H1 (cell line): ENCODE results near the gene ACTN3. TPM values are rescaled to one million over a fixed set of nuclear protein-coding genes. Genes with fewer than 3 reads are reported as not detected.

Source experiments
- CTCF ChIA-PET: fragments of 300-600 bp; sonication (Branson Sonifier 250); formaldehyde crosslinking; loops from one replicate; lab custom pipeline; 2021; ENCODE audit not compliant: partially characterized antibody; lab: Charles Lee
- POLR2A ChIA-PET: fragments of 300-600 bp; sonication (Branson Sonifier 250); formaldehyde crosslinking; loops from one replicate; lab custom pipeline; 2021; ENCODE audit warnings: inconsistent platforms; ENCODE audit not compliant: partially characterized antibody; lab: Charles Lee
- DNase-seq, 2 experiments: peaks; one replicate each; pipeline versions ENCODE4 v3.0.0 to v3.0.0-alpha.2; 2010 to 2022; ENCODE audit warnings: low spot score in 2 of 2, low read depth in 1 of 2, mixed read lengths in 1 of 2
- FAIRE-seq: peaks from 2 replicates; lab custom pipeline; 2011; peaks lifted over from hg19 to GRCh38; lab: Jason Lieb, UNC
- H2AFZ ChIP-seq: 2 replicates; pipeline ENCODE4 v1.8.1; 2012; ENCODE audit warnings: low read length, inconsistent platforms
- H2AK5ac ChIP-seq: 2 replicates; pipeline ENCODE4 v1.6.1; 2013; ENCODE audit warnings: low read depth, low read length
- H2BK120ac ChIP-seq: replicated peaks from 2 replicates; pipeline ENCODE3; 2013; ENCODE audit warnings: low read depth, low read length, inconsistent platforms
- H2BK12ac ChIP-seq: 2 replicates; pipeline ENCODE4 v1.6.1; 2013; ENCODE audit warnings: low read depth, low read length
- H2BK15ac ChIP-seq: 2 replicates; pipeline ENCODE4 v1.6.1; 2013; ENCODE audit warnings: low read length
- H2BK20ac ChIP-seq: 2 replicates; pipeline ENCODE4 v1.6.1; 2013; ENCODE audit warnings: low read length
- H2BK5ac ChIP-seq: 2 replicates; pipeline ENCODE4 v1.6.1; 2013; ENCODE audit warnings: low read depth, low read length
- H3K14ac ChIP-seq: 2 replicates; pipeline ENCODE4 v1.6.1; 2013; ENCODE audit warnings: inconsistent platforms; ENCODE audit not compliant: insufficient read length
- H3K18ac ChIP-seq: 2 replicates; pipeline ENCODE4 v1.6.1; 2013; ENCODE audit warnings: low read length; ENCODE audit errors: extremely low read depth
- H3K23ac ChIP-seq: 2 replicates; pipeline ENCODE4 v1.6.1; 2013; ENCODE audit warnings: inconsistent platforms; ENCODE audit not compliant: insufficient read length
- H3K23me2 ChIP-seq: 2 replicates; pipeline ENCODE4 v1.6.1; 2013; ENCODE audit warnings: low read depth, low read length
- H3K27ac ChIP-seq: 2 replicates; pipeline ENCODE4 v1.6.1; 2011; ENCODE audit warnings: low read depth, low read length, inconsistent platforms
- H3K27me3 ChIP-seq, 4 experiments: replicated peaks in 1 of 4; 1 replicate in 1 of 4; 2 replicates in 3 of 4; pipeline versions ENCODE4 v1.6.1 to v1.8.1; 2011 to 2013; ENCODE audit warnings: low read length in 3 of 4, mild to moderate bottlenecking in 3 of 4, inconsistent platforms in 2 of 4, mixed read lengths in 2 of 4, moderate library complexity in 1 of 4; ENCODE audit not compliant: control insufficient read depth in 3 of 4, insufficient read depth in 3 of 4; ENCODE audit errors: extremely low read depth in 1 of 4
- H3K36me3 ChIP-seq, 4 experiments: 2 replicates each; pipeline versions ENCODE4 v1.6.1 to v1.8.1; 2011 to 2013; ENCODE audit warnings: mild to moderate bottlenecking in 4 of 4, low read length in 3 of 4, moderate library complexity in 2 of 4, control low read depth in 1 of 4, inconsistent platforms in 1 of 4; ENCODE audit not compliant: insufficient read depth in 4 of 4, control insufficient read depth in 2 of 4
- H3K4ac ChIP-seq: replicated peaks from 2 replicates; pipeline ENCODE3; 2013; ENCODE audit warnings: low read length, low read depth, mixed read lengths, inconsistent platforms; ENCODE audit not compliant: insufficient read length
- H3K4me1 ChIP-seq, 4 experiments: replicated peaks in 1 of 4; 1 replicate in 1 of 4; 2 replicates in 3 of 4; pipeline versions ENCODE4 v1.6.1 to v1.8.1; 2011 to 2013; ENCODE audit warnings: low read length in 3 of 4, inconsistent platforms in 2 of 4, mixed read lengths in 1 of 4; ENCODE audit not compliant: insufficient read depth in 4 of 4, control insufficient read depth in 3 of 4
- H3K4me2 ChIP-seq, 2 experiments: 2 replicates each; pipeline versions ENCODE4 v1.6.1 to v1.8.1; 2011 to 2013; ENCODE audit warnings: low read depth in 2 of 2, low read length in 2 of 2, control low read depth in 1 of 2, inconsistent platforms in 1 of 2, mild to moderate bottlenecking in 1 of 2; ENCODE audit not compliant: insufficient read depth in 1 of 2
- H3K4me3 ChIP-seq, 4 experiments: fragments of 200-600, 300-600 bp in 1 of 4; sonication (generic), shearing (Covaris generic), sonication (Bioruptor Twin) in 1 of 4; 2 replicates each; pipeline versions ENCODE4 v1.5.1 to v1.8.1; 2011 to 2016; ENCODE audit warnings: low read length in 4 of 4, low read depth in 3 of 4, control low read depth in 2 of 4, inconsistent platforms in 2 of 4, mild to moderate bottlenecking in 2 of 4, mixed read lengths in 1 of 4, moderate library complexity in 1 of 4; ENCODE audit not compliant: insufficient read depth in 2 of 4; ENCODE audit errors: extremely low read depth in 1 of 4
- H3K56ac ChIP-seq: replicated peaks from 2 replicates; pipeline ENCODE3; 2013; ENCODE audit warnings: low read depth, mild to moderate bottlenecking, mixed read lengths, low read length, inconsistent platforms; ENCODE audit not compliant: insufficient read length
- H3K79me1 ChIP-seq: 2 replicates; pipeline ENCODE4 v1.6.1; 2013; ENCODE audit warnings: low read depth, low read length, control low read depth
- H3K79me2 ChIP-seq, 2 experiments: 2 replicates each; pipeline versions ENCODE4 v1.6.1 to v1.8.1; 2012 to 2013; ENCODE audit warnings: low read length in 2 of 2, mild to moderate bottlenecking in 2 of 2, inconsistent platforms in 1 of 2; ENCODE audit not compliant: insufficient read depth in 2 of 2, control insufficient read depth in 1 of 2
- H3K9ac ChIP-seq, 4 experiments: replicated peaks in 1 of 4; 1 replicate in 1 of 4; 2 replicates in 3 of 4; pipeline versions ENCODE4 v1.6.1 to v1.8.1; 2011 to 2013; ENCODE audit warnings: low read depth in 3 of 4, low read length in 3 of 4, control low read depth in 2 of 4, mild to moderate bottlenecking in 2 of 4, moderate library complexity in 2 of 4, inconsistent platforms in 1 of 4; ENCODE audit errors: extremely low read depth in 1 of 4
- H3K9me3 ChIP-seq, 2 experiments: 2 replicates each; pipeline versions ENCODE4 v1.6.1 to v1.8.1; 2012 to 2013; ENCODE audit warnings: mild to moderate bottlenecking in 2 of 2, moderate library complexity in 2 of 2, control low read depth in 1 of 2, inconsistent platforms in 1 of 2, low read depth in 1 of 2, low read length in 1 of 2, mixed read lengths in 1 of 2; ENCODE audit not compliant: insufficient read depth in 2 of 2
- H4K20me1 ChIP-seq, 2 experiments: replicated peaks in 1 of 2; 2 replicates each; pipeline versions ENCODE3 to v1.8.1; 2011 to 2013; ENCODE audit warnings: inconsistent platforms in 2 of 2, low read length in 2 of 2, mild to moderate bottlenecking in 1 of 2; ENCODE audit not compliant: insufficient read depth in 2 of 2, control insufficient read depth in 1 of 2
- H4K5ac ChIP-seq: 2 replicates; pipeline ENCODE4 v1.6.1; 2013; ENCODE audit warnings: low read length, low read depth, mixed read lengths, inconsistent platforms; ENCODE audit not compliant: insufficient read length
- H4K8ac ChIP-seq: 2 replicates; pipeline ENCODE4 v1.8.0; 2013; ENCODE audit warnings: mild to moderate bottlenecking, moderate library complexity, low read length, inconsistent platforms; ENCODE audit not compliant: insufficient read depth; ENCODE audit errors: extremely low read depth
- H4K91ac ChIP-seq: replicated peaks from 2 replicates; pipeline ENCODE3; 2013; ENCODE audit warnings: low read length, mixed read lengths, inconsistent platforms; ENCODE audit not compliant: insufficient read length
- BACH1 ChIP-seq: IDR thresholded peaks from 2 replicates; pipeline ENCODE4 v1.6.1; 2012; ENCODE audit warnings: low read length, improper control_type of control experiment
- CTBP2 ChIP-seq: IDR thresholded peaks from 2 replicates; pipeline ENCODE4 v1.7.0; 2011; ENCODE audit warnings: borderline replicate concordance, mild to moderate bottlenecking, moderate library complexity, mixed read lengths, low read length; ENCODE audit not compliant: insufficient read depth, insufficient read length
- EP300 ChIP-seq, 2 experiments: IDR thresholded peaks; 1 replicate in 1 of 2; 2 replicates in 1 of 2; pipeline ENCODE4 v1.6.1; 2011 to 2012; ENCODE audit warnings: low read depth in 2 of 2, low read length in 2 of 2, mild to moderate bottlenecking in 2 of 2, borderline replicate concordance in 1 of 2, inconsistent platforms in 1 of 2, moderate library complexity in 1 of 2
- EZH2 ChIP-seq: fragments of 200-600 bp; sonication (generic); IDR thresholded peaks from 2 replicates; pipeline ENCODE4 v1.7.1; 2012; ENCODE audit warnings: low read depth, mild to moderate bottlenecking, moderate library complexity, low read length, inconsistent platforms; ENCODE audit not compliant: severe bottlenecking
- GTF2F1 ChIP-seq: IDR thresholded peaks from 2 replicates; pipeline ENCODE4 v1.6.1; 2012; ENCODE audit warnings: low read depth, low read length, improper control_type of control experiment, borderline replicate concordance
- HDAC6 ChIP-seq: IDR thresholded peaks from one replicate; pipeline ENCODE4 v1.7.1; 2012; ENCODE audit warnings: low read depth, mild to moderate bottlenecking, inconsistent platforms, low read length, moderate library complexity
- NRF1 ChIP-seq: IDR thresholded peaks from 2 replicates; pipeline ENCODE4 v1.6.1; 2011; ENCODE audit warnings: mild to moderate bottlenecking, low read depth, low read length, improper control_type of control experiment
- POU5F1 ChIP-seq: IDR thresholded peaks from 2 replicates; pipeline ENCODE4 v1.6.1; 2011; ENCODE audit warnings: low read depth, mild to moderate bottlenecking, low read length, moderate library complexity
- RBBP5 ChIP-seq: IDR thresholded peaks from 2 replicates; pipeline ENCODE4 v1.7.1; 2012; ENCODE audit warnings: low read depth, mild to moderate bottlenecking, inconsistent platforms, low read length, moderate library complexity, borderline replicate concordance
- SRF ChIP-seq: IDR thresholded peaks from 2 replicates; pipeline ENCODE4 v1.6.1; 2011; ENCODE audit warnings: mild to moderate bottlenecking, low read depth, low read length, moderate library complexity
- SUZ12 ChIP-seq: fragments of 200-600 bp; sonication (generic); IDR thresholded peaks from 2 replicates; pipeline ENCODE4 v1.6.1; 2012; ENCODE audit warnings: mild to moderate bottlenecking, inconsistent platforms, low read length, moderate library complexity, mixed read lengths
- TAF1 ChIP-seq: IDR thresholded peaks from 2 replicates; pipeline ENCODE4 v1.6.1; 2011; ENCODE audit warnings: mild to moderate bottlenecking, low read depth, low read length
- TAF7 ChIP-seq: optimal IDR thresholded peaks from 2 replicates; pipeline ENCODE3; 2011; ENCODE audit warnings: low read depth, mild to moderate bottlenecking, inconsistent platforms, low read length, moderate library complexity, borderline replicate concordance
- YY1 ChIP-seq: IDR thresholded peaks from 2 replicates; pipeline ENCODE4 v1.6.1; 2011; ENCODE audit warnings: low read depth, mild to moderate bottlenecking, low read length
- WGBS, 2 experiments: shearing (Covaris generic) in 1 of 2; methylation state at CpG; one replicate each; pipeline versions ENCODE4 v1.1.6 to v1.1.7; 2013 to 2015; ENCODE audit warnings: low lambda C conversion rate in 2 of 2, mixed read lengths in 2 of 2, inconsistent platforms in 1 of 2, low coverage in 1 of 2, missing lambda C conversion rate in 1 of 2; ENCODE audit not compliant: insufficient replicate concordance in 2 of 2, insufficient coverage in 1 of 2, insufficient read length in 1 of 2; ENCODE audit errors: extremely low coverage in 1 of 2, missing lambda C conversion rate in 1 of 2; 5-methylcytosine and 5-hydroxymethylcytosine counted together
- polyA plus RNA-seq, 7 experiments: library from polyadenylated mRNA; depleted of rRNA in 3 of 7; stranded (reverse) in 5 of 7; unstranded in 2 of 7; fragments of >200 nt in 5 of 7; fragments of 200-250 nt in 2 of 7; gene quantifications; 1 replicate in 5 of 7; 2 replicates in 1 of 7; 4 replicates in 1 of 7; pipeline versions ENCODE4 v1.2.1 to v1.2.3, GENCODE V29; 2011 to 2013; ENCODE audit warnings: missing spikeins in 2 of 7, mixed read lengths in 2 of 7
- total RNA-seq: library from RNA; stranded (reverse); fragmentation: NEBNext Ultra II Directional; extraction: Animal tissue kit (Norgen Biotek cat#: 25700); gene quantifications from 2 replicates; pipeline ENCODE4 v1.2.1, GENCODE V29; 2021

ACTN3 gene
- total and polyA plus RNA-seq, 2 of the 8 experiments (the other 6 are each of a cell fraction or from before 2014, with no cell fraction given) = 30.8 to 36.7 TPM

DNA sequence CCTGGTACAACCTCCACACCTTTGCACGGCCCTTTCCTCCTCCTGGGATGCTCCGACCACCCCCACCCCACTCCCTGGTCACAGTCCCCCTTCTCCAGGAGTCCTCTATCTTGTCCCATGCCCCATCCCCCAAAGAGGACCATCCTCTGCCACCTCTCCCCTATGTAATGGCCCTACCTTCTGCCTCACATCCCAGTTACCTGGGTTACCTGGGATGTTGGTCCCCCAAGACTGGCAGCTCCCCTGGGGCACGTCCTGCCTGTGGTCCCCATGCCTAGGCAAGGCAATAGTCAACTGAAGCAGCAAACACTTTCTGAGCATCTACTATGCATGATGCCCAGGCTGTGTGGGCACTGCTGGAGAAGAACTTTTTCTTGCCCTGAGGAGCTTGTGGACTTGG is 8.7 kb downstream of the ACTN3 start:
- H3K79me1 ChIP-seq = no peaks in the 10 kb centered on the region
- no peaks in the 10 kb centered on the region for H3K79me2 ChIP-seq
- H4K5ac ChIP-seq = no peak overlapping the region
- TF ChIP-seq EZH2 = no peak
- no peak for TF ChIP-seq BACH1
- no peak for TF ChIP-seq TAF7
- no peak for TF ChIP-seq YY1
- no peak for TF ChIP-seq NRF1
- TF ChIP-seq SRF = no peak
- TF ChIP-seq RBBP5 = no peak
- no peak for TF ChIP-seq GTF2F1
- no peak for TF ChIP-seq HDAC6
- no peak for TF ChIP-seq CTBP2
- no peak for TF ChIP-seq TAF1
- TF ChIP-seq EP300 (IDR thresholded peaks at IDR 0.05; ENCODE audit: borderline replicate concordance in 1 of 2, low read depth in 2 of 2, low read length in 2 of 2) = no peak
- TF ChIP-seq SUZ12 = no peak
- TF ChIP-seq POU5F1 = no peak

More for the DNA sequence above, 8.7 kb downstream of the ACTN3 start:
- CTCF ChIA-PET = interaction anchor here (1.1 kb wide), 1 partner anchor 63 kb away, joined by 3 read pairs; no protein-coding TSS in a partner anchor
- no peak overlapping the region for H3K4me3 ChIP-seq
- no peaks in the 10 kb centered on the region for H3K9me3 ChIP-seq
- no peak overlapping the region for H3K4me2 ChIP-seq
- DNase-seq (no peak), FAIRE-seq (no peak)
- 88% methylated on average over 1 of the region's 3 CpGs; no CpG with 5 or more reads in 1 of the 2 experiments for WGBS, 2 experiments
- no peak overlapping the region for H2BK120ac ChIP-seq
- no peak overlapping the region for H3K9ac ChIP-seq
- H2BK12ac ChIP-seq = no peak overlapping the region
- no peak overlapping the region for H4K91ac ChIP-seq
- no peak overlapping the region for H2AK5ac ChIP-seq
- no peak overlapping the region for H3K18ac ChIP-seq
- H3K23ac ChIP-seq = no peak overlapping the region
- H2AFZ ChIP-seq = no peak overlapping the region
- H3K36me3 ChIP-seq = peaks cover 16 to 37% (median 28%) of the 10 kb centered on the region in 4 experiments
- H2BK5ac ChIP-seq = no peak overlapping the region
- H2BK15ac ChIP-seq = no peak overlapping the region
- peaks cover 0 to 5% of the 10 kb centered on the region in 2 experiments for H4K20me1 ChIP-seq
- no peaks in the 10 kb centered on the region for H3K27me3 ChIP-seq
- no peak overlapping the region for H3K4ac ChIP-seq
- H4K8ac ChIP-seq = no peak overlapping the region
- no peak overlapping the region for H3K14ac ChIP-seq
- H3K56ac ChIP-seq = no peak overlapping the region
- H3K4me1 ChIP-seq = peaks cover 0 to 2% (median 0%) of the 10 kb centered on the region in 4 experiments; a peak in 1 of 7 replicates
- H3K27ac ChIP-seq = no peak overlapping the region
- no peak overlapping the region for H2BK20ac ChIP-seq
- POLR2A ChIA-PET = interaction anchor here (1.2 to 3.6 kb wide), 5 partner anchors 9 to 62 kb away, joined by 3 to 15 read pairs (median 4); partner anchors contain the start of genes ACTN3 and ZDHHC24
- H3K23me2 ChIP-seq = no peaks in the 10 kb centered on the region
